ENCODE data around the gene AHRR.

The AHRR gene

DNA sequence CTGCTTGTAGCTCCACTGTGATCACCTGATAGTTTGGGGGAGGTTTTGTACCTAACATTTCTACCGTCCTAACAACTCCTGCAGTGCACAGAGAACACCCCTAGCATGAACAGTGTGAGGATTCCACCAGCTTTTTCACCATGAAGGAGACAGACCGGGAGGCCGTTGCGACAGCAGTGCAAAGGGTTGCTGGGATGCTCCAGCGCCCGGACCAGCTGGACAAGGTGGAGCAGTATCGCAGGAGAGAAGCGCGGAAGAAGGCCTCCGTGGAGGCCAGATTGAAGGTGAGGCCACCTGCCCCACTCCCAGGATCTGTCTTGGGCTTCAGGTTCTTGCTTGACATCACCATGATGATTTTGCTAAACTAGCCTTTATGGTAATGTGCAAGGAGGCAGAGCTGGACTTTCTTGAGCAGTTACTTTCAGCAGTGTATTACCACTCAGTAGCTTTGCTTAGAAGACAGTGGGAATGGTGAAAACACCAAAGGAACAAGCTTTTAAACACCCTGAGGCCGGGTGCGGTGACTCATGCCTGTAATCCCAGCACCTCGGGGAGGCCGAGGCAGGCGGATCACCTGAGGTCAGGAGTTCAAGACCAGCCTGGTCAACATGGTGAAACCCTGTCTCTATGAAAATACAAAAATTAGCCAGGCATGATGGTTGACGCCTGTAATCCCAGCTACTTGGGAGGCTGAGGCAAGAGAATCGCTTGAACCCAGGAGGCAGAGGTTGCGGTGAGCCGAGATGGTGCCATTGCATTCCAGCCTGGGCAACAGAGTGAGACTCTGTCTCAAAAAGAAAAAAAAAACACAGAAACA, 124.8 kb downstream of the AHRR start:
- DNase-seq, result no peak

DNA sequence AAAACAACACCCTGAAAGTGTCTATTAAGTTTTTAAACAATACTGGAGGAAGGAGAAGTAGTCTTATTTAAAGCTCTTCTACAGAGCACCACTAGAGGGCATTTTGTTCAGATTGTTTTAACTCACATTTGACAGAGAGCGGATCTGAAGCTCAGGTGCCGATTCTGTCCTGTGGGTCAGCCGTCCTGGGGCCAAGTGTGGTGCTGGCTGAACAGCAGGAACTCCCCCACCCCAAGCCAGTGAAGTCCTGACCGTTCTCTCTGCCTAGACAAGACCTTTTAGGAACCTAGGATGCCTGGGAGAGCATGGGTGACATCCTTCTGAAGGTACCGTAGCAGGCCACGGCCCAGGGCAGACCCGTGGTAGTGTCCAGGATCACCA, 125.4 kb downstream of the AHRR start:
- DNase-seq, result peak; percentile 42

DNA sequence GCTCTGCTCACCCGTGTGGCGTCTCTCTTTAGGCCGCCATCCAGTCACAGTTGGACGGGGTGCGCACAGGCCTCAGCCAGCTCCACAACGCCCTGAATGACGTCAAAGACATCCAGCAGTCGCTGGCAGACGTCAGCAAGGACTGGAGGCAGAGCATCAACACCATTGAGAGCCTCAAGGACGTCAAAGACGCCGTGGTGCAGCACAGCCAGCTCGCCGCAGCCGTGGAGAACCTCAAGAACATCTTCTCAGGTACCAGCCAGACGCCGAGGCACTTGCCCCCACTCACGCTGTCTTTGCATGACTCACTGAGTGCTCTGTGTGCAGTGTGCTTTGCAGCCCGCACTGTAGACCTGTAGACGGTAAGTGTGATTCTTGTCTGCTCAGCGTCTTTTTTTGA, 126.0 kb downstream of the AHRR start:
- peak; percentile 49 for DNase-seq

DNA sequence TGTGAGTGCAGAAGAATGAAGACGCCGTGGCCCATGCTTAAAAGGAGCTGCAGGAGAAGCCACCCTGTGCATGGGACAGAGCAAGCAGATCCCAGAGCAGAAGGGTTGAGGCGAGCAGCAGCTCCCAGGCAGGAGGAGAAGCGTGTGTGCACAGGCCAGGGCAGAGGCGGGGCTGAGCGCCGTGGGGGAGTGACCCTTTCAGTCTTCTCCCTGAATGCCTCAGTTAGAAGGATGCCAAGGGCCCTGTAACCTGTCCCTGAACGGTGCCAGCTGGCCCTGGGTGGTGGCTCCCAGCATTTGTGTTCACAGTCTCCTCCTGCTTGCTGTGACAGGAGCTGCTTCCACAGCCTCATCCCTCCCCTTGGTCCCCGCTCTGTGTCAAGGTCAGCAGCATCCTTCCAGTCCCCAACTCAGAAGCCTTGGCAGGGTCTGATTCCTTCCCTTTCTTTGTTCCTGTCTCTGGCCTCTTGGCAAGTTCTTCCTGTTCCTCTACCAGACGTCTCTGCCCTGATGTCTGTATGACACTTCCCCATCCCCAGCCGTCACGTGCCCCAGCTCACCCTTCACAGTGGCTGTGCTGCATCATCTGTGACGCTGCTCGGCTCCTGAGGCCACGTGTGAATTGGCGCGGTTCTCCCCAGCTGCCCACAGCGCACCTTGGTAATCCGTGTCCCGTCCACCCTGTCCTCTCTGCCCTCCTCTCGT, 126.7 kb downstream of the AHRR start:
- DNase-seq, result no peak

DNA sequence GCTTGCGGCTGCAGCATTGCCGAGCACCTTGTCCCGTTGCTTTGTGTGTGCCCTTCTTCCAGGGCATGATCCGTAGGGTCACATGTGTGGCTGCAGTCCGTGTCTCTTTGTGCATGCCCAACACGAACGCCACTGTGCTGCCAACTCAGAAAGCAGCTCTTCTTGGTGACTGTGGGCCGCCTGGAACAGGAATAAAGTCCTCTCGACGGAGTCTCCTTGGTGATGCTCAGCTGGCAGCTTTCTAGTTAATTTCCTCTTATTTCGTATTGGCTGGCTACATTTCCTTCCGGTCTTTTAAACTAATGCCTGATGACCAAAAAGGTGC, 127.2 kb downstream of the AHRR start:
- no peak for DNase-seq

DNA sequence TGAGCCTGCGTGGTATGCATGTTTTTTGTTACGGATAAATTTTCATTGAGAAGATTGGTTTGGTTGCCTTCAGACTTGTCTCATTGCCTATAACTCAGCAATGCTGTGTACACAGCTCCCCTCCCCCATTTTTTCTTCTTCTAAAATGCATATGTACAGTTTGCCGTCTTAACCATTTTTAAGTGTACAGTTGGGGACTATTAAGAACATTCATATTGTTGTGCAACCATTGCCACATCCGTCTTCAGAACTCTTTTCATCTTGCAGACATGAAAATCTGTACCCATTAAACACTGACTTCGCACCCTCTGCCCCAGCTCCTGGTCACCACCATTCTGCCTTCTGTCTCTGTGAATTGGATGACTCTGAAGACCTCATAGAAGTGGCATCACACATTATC, 127.6 kb downstream of the AHRR start:
- no peak for DNase-seq

DNA sequence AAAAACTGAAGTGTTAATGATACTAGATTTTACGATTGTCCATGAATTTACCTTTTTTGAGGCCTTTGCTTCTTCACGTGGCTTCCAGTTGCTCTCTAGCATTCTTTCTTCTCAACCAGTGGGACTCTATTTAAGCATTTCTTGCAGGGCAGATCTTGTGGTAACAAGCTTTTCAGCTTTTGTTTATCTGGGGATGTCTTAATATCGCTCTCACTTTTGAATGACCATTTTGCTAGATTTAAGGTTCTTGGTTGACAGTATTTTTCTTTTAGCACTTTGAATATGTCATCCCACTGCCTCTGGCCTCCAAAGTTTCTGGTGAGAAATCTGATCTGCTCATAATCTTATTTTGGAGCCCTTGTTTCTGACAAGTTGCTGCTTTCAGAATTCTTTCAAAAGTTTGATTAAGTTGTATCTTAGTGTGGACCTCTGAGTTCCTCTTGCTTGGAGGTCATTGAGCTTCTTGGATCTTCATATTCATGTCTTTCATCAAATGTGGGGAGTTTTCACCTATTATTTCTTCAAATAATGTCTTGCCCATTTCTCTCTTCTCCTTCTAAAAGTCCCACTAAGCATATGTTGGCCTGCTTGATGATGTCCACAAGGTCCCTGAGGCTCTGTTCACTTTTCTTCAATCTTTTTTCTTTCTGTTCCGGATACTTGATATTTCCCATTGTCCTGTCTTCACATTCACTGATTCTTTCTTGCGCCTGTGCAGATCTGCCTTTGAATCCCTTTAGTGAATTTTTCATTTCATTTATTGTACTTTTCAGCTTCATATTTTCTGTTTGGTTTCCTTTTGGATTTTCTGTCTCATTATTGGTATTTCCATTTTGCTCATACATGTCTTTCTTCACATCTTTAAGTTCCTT, 130.3 kb downstream of the AHRR start:
- no peak for DNase-seq

DNA sequence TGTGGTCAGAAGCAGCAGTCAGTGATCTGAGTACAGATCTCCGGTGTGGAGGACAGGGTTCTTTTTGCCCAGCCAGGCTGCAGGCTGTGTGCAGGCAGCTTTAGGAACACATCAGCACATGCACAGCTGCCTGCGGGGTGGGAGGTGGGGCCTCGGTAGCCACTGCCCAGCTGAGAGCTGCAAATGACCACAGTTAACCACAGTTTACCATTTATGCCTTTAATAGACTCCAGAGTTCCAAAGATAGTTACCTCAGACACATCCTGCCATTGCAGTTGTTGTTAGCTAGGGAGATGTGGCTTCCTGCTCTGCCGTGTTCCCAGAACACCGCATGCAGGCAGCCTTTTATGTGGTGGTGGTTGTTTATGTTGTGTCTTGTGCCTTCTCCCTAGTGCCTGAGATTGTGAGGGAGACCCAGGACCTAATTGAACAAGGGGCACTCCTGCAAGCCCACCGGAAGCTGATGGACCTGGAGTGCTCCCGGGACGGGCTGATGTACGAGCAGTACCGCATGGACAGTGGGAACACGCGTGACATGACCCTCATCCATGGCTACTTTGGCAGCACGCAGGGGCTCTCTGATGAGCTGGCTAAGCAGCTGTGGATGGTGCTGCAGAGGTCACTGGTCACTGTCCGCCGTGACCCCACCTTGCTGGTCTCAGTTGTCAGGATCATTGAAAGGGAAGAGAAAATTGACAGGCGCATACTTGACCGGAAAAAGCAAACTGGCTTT, 131.6 kb downstream of the AHRR start:
- DNase-seq, result peak; percentile 43

DNA sequence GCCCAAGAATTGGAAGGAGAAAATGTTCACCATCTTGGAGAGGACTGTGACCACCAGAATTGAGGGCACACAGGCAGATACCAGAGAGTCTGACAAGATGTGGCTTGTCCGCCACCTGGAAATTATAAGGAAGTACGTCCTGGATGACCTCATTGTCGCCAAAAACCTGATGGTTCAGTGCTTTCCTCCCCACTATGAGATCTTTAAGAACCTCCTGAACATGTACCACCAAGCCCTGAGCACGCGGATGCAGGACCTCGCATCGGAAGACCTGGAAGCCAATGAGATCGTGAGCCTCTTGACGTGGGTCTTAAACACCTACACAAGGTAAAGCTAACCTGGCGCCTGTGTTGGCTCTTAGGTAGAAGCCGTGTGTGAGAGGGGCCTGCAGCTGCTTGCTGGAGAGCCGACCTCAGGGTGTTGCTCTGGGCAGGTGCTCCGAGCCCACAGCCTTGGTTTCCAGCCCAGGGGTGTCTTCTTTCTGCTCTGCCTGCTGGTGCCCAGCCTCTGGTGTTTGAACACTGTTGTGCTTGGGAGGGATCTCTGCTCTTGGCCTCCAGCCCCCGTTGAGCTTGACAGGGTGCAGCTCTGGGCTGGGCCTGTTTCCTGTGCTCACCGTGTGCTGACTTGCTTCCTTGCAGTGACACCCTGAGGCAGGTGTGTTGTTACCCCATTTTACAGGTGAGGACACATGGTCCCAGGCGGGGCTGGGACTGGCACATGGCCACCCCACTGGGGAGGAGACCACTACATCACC, 132.4 kb downstream of the AHRR start:
- no peak for DNase-seq

DNA sequence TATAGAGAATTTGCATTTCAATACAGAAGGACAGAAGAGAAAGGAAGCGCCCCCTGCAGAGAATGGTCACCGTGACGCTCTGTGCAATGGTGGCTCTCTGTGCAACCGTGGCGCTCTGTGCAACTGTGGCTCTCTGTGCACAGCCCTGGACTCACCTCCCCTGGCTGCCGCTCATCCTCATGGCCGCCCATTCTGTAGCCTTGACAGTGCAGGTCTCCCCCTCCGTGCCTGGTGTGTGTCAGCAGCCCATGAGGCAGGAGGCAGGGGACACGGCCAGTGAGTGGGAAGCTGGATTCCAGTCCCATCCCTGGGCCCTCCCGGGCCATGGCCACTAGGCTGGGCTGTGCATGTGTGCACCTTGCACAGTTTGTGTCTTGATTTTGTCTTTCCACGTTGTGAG, 133.4 kb downstream of the AHRR start:
- no peak for DNase-seq

DNA sequence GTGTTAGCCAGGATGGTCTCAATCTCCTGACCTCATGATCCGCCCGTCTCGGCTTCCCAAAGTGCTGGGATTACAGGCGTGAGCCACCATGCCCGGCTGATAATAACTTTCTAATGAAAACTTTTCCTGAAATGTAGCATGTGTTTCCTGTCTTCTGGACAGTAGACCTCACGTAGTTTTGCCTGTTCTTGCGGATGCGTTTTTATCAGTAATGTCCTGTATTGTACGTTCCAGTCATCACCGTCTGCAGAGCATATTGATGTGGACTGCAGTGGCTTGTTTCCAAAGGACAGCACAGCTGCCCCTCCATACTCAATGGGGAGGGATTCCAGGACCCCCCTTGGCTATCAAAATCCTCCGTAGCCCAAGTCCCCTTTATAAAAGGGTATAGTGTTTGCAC, 134.3 kb downstream of the AHRR start:
- DNase-seq, result no peak

DNA sequence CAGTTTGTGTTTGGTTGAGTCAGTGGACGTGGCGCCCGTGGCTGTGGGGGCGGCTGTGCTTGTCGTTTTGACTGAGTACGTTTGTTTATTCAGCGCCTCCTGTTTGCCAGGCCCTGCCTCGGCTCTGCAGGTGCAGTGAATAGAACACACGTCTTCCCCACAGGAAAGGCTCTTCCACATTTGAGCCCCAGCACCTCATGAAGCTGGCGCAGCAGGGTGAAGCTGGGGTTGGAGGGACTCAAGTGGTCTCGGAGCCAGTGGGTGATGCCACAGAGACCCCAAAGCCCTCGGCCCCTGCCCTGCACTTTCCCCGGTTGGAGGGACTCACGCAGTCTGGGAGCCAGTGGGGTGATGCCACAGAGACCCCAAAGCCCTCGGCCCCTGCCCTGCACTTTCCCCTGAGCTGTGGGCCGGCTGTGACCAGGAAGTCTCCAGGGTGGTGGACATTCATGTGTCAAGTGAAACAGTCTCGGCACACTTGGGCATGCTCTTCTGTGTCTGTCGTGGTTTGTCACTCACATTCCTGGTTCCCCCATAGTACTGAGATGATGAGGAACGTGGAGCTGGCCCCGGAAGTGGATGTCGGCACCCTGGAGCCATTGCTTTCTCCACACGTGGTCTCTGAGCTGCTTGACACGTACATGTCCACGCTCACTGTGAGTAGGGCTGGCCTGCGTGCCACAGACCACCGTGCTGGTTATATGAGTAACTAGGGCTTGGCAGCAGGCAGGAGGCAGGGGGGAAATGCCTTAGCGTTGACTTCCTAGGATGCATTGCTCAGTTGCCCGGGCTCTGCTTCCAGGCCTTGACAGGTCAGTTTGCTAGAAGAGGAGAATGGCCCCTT, 135.1 kb downstream of the AHRR start:
- peak; percentile 43 for DNase-seq

DNA sequence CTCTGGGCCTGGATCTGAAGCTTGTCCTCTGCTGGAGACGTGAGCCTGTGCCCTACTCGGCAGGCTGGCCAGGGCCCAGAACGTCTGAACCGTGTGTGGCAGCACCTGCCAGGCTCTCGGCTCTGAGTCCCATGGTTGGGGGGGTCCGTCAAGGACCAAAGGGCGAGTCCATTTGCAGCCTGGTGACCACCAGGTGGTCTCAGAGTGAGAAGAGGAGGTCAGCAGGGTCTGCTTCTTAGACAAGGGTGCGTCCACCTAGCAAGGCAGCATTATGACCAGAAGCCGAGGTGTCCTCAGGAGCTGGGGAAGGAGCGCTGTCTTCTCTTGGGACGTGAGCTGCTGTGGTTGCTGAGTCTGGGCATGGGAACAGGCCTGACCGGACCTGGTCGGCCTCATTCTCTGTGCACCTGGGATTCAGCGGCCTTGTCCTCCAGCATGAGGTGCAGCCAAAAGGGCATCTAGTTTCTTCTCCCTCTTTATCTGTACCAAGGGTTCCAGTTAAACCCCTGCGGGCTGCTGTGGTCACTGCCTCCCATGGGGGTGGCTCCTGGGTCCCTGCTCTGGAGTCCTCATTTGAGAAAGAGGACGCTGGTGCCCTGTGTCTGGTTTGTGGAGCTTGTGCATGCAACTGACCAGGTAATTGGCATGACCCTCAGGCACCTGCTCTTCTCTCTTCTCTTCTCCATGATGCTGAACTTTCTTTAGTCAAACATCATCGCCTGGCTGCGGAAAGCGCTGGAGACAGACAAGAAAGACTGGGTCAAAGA, 135.9 kb downstream of the AHRR start:
- peak; percentile 47 for DNase-seq

DNA sequence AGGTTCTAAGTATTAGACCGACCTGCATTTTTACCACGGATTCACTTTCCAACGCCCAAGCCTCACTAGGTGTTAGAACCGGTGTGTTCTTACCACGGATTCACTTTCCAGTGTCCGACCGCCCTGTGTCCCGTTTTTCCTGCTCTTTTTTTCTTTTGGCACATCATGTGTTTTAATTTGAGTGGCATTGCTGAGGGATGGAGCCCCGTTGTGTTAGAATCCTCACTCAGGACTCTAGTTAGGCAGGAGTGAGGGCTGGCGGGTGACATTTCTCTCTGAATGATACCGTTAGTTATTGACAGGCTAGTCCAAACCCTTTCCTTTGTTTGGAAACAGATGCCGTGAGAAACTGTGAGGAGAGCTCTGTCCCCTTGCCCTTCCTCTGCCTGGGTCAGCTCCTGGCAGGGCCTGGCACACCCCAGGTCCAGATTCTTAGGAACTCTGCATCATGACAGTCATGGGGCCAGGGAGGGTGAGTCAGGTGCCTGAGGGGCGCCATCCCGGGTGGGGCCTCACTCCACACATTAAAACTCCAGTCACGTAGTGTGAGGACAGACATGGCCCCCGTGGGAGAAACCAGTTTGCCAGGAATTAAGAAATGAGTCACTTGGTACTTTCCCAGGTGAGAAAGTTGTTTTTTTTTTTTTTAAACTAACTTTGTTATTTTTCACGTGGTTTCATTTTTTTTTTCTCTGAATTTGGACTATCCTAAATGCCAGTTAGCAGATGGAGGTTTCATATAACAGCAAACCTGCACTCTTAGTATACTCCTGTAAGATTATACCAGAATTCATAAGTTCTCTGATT, 137.2 kb downstream of the AHRR start:
- DNase-seq, result peak; percentile 77

DNA sequence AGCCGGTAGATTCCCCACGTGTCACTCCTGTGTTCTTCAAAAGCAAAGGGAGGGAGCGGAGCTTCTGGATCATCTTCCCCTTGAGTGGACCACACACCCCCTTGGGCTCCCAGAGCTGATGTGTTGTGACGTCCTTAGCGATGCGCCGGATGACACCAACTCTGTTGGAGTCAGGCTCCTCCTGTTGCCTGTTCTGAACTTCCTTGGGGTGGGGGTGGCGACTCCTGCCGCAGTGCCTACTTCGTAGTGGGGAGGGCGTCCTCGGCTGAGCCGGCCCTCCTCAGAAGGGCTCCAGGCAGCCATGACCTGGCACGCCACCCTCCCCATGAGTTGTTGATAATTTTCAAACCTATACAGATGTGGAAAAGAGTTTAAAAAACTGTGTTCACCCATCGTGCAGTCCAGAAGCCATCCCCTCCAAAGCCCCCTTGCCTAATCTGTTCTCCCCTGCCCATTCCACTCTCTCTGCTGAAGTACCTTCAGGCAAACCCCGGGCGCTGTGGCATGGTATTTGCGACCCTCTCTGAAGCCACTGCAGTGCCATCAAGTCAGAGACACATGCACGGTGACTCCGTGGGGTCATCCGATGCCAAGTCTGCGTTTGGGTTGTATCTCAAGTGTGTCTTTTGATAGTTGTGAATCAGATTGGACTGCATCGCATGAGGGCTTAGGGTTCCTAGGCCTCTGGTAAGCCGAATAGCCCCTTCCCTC, 138.2 kb downstream of the AHRR start:
- DNase-seq, result no peak

DNA sequence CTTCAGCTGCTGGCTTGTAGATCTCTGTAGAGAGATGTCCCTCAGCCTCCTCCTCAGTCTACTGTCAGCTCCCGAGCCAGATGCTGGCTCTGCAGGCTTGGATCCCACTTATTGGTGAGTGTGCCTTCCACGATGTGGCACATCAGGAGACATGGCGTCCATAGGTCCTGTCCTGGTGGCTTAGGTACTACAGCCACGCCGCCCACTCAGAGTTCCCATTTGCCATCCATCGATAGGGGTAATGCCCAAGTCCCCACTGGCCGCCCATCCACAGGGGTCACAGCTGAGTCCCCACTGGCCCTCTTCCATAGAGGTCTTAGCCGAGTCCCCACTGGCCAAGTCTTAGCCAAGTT, 138.7 kb downstream of the AHRR start:
- DNase-seq, result no peak

DNA sequence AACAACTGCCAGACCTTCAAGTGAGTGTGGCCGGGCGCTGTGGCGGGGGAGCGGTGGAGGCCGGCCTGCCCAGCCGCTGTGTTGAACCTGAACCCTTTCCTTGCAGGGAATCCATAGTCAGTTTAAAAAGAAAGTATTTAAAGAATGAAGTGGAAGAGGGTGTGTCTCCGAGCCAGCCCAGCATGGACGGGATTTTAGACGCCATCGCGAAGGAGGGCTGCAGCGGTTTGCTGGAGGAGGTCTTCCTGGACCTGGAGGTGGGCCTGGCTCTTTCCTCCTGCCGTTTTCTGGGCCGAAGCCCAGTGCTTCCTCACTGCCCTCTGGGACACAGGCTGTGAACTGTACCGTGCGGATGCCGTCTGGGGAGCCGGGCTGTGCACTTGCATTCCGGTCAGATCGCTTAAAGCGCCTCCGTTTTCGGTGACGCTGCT, 140.6 kb downstream of the AHRR start:
- DNase-seq, result no peak

DNA sequence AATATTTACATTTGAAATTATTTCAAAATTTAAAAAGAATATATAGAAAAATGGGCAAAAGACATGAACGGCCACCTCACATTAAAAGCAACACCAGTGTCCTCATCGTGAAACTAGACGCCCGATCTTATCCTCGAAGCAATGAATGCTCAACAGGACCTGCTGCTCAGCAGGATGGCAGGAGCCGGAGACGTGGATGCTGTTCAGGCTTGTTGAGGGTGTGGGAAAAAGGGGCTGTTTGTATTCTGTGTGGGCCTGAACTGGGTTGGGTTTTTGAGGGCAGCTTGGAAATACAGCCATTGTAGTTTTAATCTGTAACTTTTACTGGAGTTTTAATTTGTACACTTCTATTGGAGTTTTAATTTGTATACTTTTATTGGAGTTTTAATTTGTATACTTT, 141.8 kb downstream of the AHRR start:
- DNase-seq, result no peak

DNA sequence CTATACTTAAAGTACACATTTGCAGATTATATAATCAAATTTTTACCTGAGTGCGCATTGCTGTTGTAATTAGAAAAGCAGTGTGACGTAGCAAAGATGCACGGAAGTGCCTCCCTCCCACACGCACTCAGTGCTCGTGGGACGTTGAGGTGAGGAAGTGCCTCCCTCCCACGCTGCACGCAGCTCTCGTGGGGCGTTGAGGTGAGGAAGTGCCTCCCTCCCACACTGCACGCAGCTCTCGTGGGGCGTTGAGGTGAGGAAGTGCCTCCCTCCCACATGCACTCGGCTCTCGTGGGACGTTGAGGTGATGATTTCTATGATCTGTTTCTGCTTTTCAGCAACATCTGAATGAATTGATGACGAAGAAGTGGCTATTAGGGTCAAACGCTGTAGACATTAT, 142.4 kb downstream of the AHRR start:
- DNase-seq, result no peak

Measured in islet precursor cell (in vitro differentiated cells).